Stomach (tissue), 4 donors: ENCODE measurements around the gene MRPS6.

Source experiments
- CTCF ChIP-seq, 7 experiments: fragments of 450-650 bp in 4 of 7; fragments of 200-600 bp in 3 of 7; sonication (generic) in 3 of 7; IDR thresholded peaks; one replicate each; pipeline ENCODE4 v1.5.1; 2016 to 2019; ENCODE audit warnings: antibody characterized with exemption in 7 of 7, control low read depth in 2 of 7, mild to moderate bottlenecking in 1 of 7
- EP300 ChIP-seq: sonication (generic); formaldehyde crosslinking; IDR thresholded peaks from one replicate; pipeline ENCODE4 v1.6.1; 2017; ENCODE audit warnings: antibody characterized with exemption
- POLR2A ChIP-seq, 4 donors: fragments of 450-650 bp; IDR thresholded peaks; one replicate each; pipeline ENCODE4 v1.6.1; 2016; ENCODE audit warnings: antibody characterized with exemption in 4 of 4, control low read depth in 2 of 4, mild to moderate bottlenecking in 1 of 4, moderate library complexity in 1 of 4
- POLR2AphosphoS5 ChIP-seq, 3 donors: sonication (generic); formaldehyde crosslinking; IDR thresholded peaks; one replicate each; pipeline ENCODE4 v1.6.1; 2016; ENCODE audit warnings: antibody characterized with exemption in 3 of 3

DNA sequence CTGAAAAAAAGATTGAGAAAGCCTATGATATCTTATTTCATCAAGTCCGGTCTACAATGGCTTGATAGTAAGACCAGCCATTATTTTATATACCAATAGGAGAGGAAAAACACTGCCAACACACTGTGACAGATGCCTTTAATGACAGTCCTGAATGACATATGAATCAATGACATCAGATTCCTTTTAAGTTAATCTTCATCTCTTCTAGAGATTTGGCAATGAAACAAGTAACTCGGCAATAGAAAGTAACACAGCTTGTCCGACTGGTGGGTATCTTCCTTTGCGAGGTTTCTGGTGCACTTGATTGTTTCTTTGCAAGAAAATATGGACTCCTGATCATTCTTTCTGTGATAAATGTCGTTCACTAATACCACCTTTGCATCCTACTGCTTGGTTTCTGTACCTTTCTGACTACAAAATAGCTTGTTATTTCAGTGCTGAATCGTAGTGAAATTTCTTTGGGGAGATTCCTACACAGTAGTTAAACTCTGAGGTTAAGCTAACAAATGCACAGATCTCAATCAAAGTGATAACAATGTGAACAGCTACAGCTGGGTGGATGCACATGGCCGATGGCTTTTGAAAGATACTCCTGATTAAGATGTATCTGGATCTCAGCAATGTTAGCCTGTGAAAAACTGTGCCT, 104.7 kb downstream of the MRPS6 start:
- TF ChIP-seq CTCF (IDR thresholded peaks at IDR 0.05) (no peak), POLR2A (IDR thresholded peaks at IDR 0.05) (no peak), POLR2AphosphoS5 (IDR thresholded peaks at IDR 0.05) (no peak), EP300 (no peak)
